Measurements from ENCODE around the gene RANBP10.

GRCh38 chr16:67707210-67707609 lies 99.2 kb downstream of the RANBP10 start:
- no peak for TF ChIP-seq CTCF (conservative IDR thresholded peaks at IDR 0.05; ENCODE audit: low read length)
- no peak for TF ChIP-seq EZH2phosphoT487 (IDR thresholded peaks at IDR 0.05; ENCODE audit: borderline replicate concordance, low read depth, low read length)
